GM18505 (cell line): ENCODE results near the gene DNHD1.

ENCODE experiments used
- ATAC-seq: cut with Tn5 transposase; IDR thresholded peaks from one replicate; pipeline ENCODE4 v1.9.1; 2021; ENCODE audit not compliant: unreplicated experiment
- POLR2A ChIP-seq: IDR thresholded peaks from 4 replicates; pipeline ENCODE4 v1.6.1; 2011; ENCODE audit warnings: borderline replicate concordance; ENCODE audit not compliant: insufficient read depth, insufficient read length; ENCODE audit errors: extremely low read depth

The DNHD1 gene

DNA sequence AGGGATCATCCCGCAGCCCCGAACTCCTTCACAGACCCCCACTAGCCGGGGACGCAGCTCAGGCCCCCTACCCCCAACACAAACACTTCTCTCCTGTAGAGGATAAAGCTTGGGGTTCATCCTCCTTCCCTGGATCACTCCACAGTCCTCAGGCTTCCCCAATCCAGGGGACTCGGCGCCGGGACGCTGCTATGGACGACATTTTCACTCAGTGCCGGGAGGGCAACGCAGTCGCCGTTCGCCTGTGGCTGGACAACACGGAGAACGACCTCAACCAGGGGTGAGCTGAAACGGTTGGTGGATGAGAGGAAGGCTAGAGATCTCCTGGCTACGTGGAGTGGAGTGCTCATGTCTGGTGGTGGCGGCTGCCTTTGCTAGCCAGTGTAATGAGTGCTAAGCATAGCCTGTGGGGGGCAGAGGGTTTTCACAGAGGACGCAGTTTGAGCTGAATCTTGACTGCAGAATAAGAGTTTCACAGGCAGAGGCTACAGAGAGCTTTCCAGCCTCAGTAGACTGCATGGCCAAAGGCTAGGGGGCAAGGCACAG lies 107.1 kb downstream of the DNHD1 start:
- ATAC-seq: peak; percentile 34
- peak; percentile 17 for TF ChIP-seq POLR2A

GRCh38 chr11:6604790-6605189 lies 107.7 kb downstream of the DNHD1 start:
- TF ChIP-seq POLR2A: no peak
- ATAC-seq: no peak

DNA sequence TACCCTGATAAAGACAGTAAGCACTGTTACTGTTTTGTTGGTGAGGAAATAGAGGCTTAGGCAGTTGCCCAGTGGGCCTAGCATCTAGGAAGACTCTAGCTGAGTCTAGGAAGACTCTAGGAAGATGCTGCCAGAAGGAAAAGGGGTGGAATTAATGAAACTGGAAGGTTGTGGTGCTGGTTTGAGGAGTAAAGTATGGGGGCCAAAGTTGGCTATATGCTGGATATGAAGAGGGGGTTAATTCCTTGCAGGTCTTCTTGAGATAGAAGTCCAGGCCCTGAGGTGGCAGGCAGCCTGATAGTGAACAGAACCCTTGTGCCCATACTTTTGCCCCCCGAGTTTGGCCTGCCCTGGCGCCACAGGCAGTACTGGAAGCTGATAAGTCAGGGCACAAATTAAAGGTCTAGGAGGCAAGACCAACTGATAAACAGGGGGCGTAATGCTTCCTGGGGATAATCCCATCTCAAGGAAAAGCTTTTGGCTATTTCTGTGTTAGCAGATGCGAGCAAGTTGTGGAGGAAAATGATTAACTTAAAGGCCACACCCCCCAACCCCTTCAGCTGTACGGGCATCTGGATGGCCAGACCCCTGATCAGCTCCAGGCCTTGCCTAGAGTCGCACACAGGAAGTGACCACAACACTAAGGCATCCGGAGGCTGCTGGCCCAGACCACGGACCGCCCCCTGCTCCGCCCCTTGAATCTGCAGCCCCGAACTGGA lies 109.5 kb downstream of the DNHD1 start:
- peak; percentile 56 for TF ChIP-seq POLR2A
- ATAC-seq: peak; percentile 33

- no peak for ATAC-seq
- TF ChIP-seq POLR2A: no peak
Measured at GRCh38 chr11:6607190-6607795, 110.2 kb downstream of the DNHD1 start.

GRCh38 chr11:6608011-6608410 lies 110.9 kb downstream of the DNHD1 start:
- TF ChIP-seq POLR2A: no peak
- no peak for ATAC-seq

- ATAC-seq: no peak
- TF ChIP-seq POLR2A: no peak
Measured at GRCh38 chr11:6608726-6609501, 111.8 kb downstream of the DNHD1 start.

DNA sequence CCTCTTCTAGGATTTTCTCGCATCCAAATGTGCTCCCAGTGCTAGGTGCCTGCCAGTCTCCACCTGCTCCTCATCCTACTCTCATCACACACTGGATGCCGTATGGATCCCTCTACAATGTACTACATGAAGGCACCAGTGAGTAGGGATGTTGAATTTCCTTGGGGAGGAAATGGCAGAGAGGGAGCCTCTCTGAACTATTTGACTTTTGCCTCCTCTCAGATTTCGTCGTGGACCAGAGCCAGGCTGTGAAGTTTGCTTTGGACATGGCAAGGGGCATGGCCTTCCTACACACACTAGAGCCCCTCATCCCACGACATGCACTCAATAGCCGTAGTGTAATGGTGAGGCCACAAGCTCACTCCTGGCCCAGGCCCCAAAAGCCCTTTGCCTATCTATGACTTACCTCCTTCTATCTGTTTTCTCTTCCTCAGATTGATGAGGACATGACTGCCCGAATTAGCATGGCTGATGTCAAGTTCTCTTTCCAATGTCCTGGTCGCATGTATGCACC lies 112.5 kb downstream of the DNHD1 start:
- TF ChIP-seq POLR2A: no peak
- ATAC-seq: no peak

DNA sequence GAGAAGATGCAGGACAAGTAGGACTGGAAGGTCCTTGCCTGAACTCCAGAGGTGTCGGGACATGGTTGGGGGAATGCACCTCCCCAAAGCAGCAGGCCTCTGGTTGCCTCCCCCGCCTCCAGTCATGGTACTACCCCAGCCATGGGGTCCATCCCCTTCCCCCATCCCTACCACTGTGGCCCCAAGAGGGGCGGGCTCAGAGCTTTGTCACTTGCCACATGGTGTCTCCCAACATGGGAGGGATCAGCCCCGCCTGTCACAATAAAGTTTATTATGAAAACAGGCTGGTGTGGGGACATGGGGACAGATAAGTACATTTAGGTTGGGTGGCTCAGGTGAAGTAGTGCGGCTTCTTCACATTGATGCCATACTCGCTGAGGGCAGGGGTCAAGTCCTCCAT lies 113.5 kb downstream of the DNHD1 start:
- ATAC-seq: no peak
- TF ChIP-seq POLR2A: no peak

DNA sequence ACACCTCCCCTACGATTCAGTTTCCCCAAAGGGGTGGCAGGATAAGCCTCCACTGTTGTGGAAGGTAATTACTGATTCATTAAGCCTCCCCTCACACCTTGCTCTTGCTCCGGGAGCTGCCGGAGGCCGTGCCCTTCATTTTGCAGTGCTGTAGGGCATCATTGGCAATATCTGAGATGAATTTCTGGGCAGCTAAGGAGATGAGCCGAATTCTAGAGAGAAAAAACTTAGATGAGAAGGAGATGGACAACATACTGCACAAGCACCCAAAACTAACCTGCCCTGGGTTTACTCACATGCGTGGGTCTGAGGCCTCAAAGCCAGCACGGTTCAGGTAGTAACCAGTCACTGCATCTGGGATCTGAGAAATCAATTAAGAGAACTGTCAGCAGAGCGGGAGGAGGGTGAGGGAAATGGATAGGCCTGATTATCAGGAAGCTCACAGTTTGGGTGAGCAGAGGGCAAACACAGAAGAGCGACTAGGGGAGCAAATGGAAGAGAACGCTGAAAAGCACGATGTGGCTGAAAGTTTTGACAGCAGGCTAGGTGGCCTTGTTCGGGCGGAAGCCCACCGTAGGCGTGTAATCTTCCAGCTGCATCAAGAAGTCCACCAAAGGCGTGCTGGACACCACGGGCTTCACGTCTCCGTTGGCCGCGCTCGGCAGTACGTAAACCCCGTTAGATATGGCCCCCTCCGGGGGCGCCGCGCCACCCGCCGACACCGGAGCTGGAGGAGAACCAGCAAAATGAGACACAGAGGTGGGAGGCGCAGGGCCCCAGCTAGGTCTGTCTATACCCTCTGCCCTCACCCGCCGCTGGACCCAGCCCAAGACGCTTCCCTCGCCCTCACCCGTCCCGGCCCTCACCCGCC lies 114.2 kb downstream of the DNHD1 start:
- TF ChIP-seq POLR2A: no peak
- no peak for ATAC-seq

- TF ChIP-seq POLR2A: no peak
- peak; percentile 20 for ATAC-seq
Measured at GRCh38 chr11:6611963-6612212, 114.8 kb downstream of the DNHD1 start.

- peak; percentile 86 for ATAC-seq
- TF ChIP-seq POLR2A: peak; percentile 97
Measured at GRCh38 chr11:6612213-6613041, 115.3 kb downstream of the DNHD1 start, which contains the start of gene TAF10. Gene TAF10, minus strand, starts transcription at chr11:6612216. Its CDS starts 27 bp downstream, at chr11:6612189.

DNA sequence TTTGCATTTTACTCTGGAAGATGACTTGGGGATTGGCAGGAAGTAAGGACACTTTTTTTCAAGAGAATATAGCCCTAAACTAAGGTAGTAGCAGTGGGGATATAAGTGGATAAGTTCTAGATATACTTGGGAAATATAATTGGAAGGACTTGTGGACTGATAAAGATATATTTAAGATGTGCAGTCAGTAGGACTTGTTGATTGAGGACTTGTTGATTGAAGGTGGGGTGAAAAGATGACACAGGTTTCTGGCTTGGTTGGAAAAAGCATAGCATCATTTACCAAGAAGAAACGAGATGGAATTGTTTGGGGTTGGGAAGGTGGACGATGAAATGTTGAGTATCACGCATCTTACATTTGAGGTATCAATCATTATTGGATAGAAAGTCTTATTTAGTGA lies 116.4 kb downstream of the DNHD1 start:
- TF ChIP-seq POLR2A: no peak
- ATAC-seq: no peak

GRCh38 chr11:6614446-6614845 lies 117.4 kb downstream of the DNHD1 start:
- TF ChIP-seq POLR2A: no peak
- no peak for ATAC-seq

DNA sequence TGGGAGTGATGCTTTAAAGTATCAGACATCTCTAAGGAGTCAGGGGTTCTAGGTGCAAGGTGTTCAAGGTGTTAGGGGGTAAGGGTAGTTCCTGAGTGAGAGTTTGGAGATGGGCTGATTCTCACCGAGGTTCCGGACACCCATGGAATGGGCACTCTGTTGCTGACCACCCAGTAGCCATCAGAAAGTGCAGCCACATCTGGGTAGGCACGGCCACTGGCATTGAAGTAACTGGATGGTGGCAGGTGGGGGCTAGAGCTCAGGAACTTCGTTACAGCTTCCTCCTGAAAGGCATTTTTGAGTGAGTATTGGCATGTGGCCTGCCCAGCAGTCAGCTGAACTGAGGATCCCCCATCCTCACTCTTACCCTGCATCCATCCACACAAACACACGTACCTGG lies 118.0 kb downstream of the DNHD1 start:
- TF ChIP-seq POLR2A: no peak

More for the DNA sequence above, 118.0 kb downstream of the DNHD1 start:
- no peak for ATAC-seq
